ENCODE measurements around the gene WASHC4.

The WASHC4 gene, protein sequence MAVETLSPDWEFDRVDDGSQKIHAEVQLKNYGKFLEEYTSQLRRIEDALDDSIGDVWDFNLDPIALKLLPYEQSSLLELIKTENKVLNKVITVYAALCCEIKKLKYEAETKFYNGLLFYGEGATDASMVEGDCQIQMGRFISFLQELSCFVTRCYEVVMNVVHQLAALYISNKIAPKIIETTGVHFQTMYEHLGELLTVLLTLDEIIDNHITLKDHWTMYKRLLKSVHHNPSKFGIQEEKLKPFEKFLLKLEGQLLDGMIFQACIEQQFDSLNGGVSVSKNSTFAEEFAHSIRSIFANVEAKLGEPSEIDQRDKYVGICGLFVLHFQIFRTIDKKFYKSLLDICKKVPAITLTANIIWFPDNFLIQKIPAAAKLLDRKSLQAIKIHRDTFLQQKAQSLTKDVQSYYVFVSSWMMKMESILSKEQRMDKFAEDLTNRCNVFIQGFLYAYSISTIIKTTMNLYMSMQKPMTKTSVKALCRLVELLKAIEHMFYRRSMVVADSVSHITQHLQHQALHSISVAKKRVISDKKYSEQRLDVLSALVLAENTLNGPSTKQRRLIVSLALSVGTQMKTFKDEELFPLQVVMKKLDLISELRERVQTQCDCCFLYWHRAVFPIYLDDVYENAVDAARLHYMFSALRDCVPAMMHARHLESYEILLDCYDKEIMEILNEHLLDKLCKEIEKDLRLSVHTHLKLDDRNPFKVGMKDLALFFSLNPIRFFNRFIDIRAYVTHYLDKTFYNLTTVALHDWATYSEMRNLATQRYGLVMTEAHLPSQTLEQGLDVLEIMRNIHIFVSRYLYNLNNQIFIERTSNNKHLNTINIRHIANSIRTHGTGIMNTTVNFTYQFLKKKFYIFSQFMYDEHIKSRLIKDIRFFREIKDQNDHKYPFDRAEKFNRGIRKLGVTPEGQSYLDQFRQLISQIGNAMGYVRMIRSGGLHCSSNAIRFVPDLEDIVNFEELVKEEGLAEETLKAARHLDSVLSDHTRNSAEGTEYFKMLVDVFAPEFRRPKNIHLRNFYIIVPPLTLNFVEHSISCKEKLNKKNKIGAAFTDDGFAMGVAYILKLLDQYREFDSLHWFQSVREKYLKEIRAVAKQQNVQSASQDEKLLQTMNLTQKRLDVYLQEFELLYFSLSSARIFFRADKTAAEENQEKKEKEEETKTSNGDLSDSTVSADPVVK

DNA sequence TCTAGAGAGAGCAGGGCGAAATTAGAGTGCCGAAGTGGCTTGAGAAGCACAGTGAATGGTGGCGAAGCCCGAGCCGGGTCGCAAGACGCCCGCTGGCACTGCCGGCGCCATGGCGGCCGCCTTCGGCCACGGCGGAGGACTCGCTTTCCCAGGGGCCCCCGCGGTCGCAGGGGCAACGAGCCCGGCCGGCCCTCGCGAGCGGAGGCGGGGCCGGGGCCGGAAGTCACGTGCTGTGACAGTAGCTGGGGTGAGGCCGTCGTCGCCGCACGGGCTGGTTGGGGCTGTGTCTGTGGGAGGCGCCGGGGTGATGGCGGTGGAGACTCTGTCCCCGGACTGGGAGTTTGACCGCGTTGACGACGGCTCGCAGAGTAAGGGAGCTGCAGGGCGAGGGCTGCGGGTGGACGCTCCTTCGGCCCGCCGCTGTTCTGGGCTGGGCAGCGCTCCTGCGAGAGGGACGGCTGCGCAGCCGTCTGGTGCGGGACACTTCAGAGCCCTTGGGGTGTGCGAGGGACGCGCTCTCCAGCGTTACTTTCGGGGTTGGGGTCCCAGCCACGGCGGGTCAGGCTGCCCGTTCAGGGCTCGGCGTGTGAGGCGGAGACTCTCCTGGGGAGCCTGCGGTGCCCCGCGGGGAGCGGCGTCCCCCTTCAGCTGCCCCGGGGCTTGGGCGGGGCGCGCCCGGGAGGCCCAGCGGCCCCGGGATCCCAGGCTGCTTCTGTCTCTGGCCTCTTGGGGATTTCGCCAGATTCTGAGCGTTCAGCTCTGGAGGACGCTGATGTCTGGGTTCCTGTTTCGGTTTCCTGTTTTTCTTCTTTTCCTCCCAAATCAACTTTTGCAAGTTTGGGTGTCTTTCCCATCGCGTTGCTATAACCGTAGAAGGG is at the start of gene WASHC4:
Gene WASHC4, plus strand, starts transcription at position 238 of the 878 bp plus-strand sequence. Its CDS starts 70 bp downstream, at position 308.
- peak; percentile 78 for DNase-seq

GRCh38 chr12:105060715-105061378 is 46.7 kb upstream of the WASHC4 start:
- DNase-seq: no peak

DNA sequence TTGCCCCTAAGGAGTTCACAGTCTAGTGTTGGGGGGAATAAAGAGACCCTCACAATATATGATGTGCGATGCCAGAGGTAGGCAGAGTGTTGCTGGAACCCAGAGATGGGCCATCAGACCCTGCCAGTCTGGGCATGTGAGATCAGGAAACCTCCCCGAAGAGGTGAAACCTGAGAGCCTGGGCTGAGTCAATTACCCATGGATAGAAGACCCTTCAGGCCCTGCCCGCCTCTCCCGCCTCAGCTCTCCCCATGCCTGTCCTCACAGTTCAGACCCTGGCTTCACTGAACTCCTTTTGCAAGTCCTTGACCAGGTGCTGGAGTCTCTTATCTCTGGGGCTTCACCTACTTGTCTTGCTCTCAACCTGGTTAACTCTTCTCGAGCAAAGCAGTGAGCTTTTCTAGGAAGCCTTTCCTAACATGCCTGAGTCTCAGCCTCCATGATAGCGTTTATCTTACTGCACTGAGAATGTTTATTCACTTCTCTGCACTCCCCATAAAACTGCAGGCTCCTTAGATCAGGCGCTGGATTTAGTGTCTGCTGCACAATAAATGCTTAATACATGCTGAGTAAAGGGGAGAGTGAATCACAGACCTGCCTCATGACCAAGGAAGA is 42.9 kb upstream of the WASHC4 start:
- no peak for DNase-seq

GRCh38 chr12:105067511-105068031 is 40.0 kb upstream of the WASHC4 start:
- peak; percentile 11 for DNase-seq

GRCh38 chr12:105069936-105070702 is 37.4 kb upstream of the WASHC4 start:
- no peak for DNase-seq

DNA sequence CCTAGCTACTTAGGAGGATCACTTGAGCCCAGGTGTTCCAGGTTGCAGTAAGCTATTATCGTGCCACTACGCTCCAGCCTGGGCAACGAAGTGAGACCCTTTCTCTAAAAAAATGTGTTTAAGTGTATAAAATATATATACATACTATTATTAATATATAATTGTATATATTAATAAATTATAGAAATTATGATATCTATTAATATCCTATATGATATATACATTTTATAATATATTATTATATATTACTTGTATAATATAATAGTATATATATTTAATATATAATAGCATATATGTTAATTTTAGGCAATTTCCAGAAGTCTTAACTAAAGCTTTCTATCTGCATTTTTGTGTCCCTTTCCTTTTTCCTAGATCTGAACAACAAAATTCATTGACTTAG is 35.5 kb upstream of the WASHC4 start:
- DNase-seq: no peak

GRCh38 chr12:105072888-105073488 is 34.5 kb upstream of the WASHC4 start:
- no peak for DNase-seq

DNA sequence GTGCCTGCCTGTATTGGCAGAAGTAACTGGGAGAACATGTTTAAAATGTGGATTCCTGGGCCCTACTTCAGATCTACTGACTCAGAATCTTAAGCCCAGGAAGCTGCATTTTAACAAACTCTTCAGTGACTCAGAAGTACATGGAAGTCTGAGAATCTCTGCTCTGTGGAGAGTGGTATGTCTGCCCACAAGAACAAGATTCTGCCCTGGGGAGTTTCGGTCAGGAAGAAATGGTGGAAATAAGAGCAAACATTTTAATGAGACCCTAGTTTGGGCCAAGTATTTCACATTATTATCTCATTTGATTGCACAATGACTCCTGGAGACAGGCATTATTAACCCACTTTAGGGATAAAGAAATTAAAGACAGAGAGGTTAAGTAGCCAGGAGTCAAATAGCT is 31.4 kb upstream of the WASHC4 start:
- DNase-seq: no peak

GRCh38 chr12:105076913-105077312 is 30.6 kb upstream of the WASHC4 start:
- DNase-seq: no peak

DNA sequence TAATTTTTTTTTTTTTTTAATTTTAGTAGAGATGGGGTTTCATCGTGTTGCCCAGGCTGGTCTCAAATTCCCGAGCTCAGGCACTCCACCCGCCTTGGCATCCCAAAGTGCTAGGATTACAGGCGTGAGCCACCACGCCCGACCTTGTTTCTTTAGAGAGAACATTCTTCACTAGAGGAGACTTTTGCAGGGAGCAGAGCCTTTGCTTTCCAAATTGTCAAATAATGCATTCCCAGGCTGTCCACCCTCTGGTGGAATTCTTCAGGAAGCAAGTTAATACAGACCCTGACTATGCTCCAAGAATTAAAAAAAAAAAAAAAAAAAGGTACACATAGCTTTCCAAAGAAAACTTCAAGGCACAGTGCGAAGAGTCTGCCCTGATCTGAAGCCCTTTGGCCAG is 30.1 kb upstream of the WASHC4 start:
- DNase-seq: no peak

GRCh38 chr12:105078712-105079570 is 28.6 kb upstream of the WASHC4 start:
- DNase-seq: no peak

DNA sequence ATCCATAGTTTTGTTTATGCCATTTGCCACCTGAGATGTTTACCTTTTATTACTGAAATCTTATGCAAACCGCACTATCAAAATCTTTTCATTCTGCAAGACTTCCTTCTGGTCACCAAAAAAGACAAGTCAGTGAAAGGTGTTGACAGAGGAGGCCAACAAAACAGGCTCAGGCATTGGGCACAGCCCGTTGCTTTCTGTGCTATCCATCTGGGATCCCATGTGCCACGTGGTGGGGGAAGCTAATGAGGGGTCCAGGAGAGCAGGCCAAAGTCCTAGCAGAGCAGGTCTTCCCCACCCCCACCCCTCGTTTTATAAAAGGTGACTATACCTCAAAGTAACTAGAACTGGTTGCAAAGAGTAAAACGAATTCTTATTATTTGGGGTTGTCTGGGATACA is 24.5 kb upstream of the WASHC4 start:
- no peak for DNase-seq

GRCh38 chr12:105083551-105084105 is 23.9 kb upstream of the WASHC4 start:
- no peak for DNase-seq

- no peak for DNase-seq
These were observed 23.0 kb upstream of the WASHC4 start, which contains the start of gene ALDH1L2 for GRCh38 chr12:105084251-105085250. ALDH1L2 (minus strand) TSS chr12:105084458; CDS start chr12:105084436, 22 bp downstream.

- DNase-seq: no peak
These were observed 22.0 kb upstream of the WASHC4 start for GRCh38 chr12:105085501-105085900.

DNA sequence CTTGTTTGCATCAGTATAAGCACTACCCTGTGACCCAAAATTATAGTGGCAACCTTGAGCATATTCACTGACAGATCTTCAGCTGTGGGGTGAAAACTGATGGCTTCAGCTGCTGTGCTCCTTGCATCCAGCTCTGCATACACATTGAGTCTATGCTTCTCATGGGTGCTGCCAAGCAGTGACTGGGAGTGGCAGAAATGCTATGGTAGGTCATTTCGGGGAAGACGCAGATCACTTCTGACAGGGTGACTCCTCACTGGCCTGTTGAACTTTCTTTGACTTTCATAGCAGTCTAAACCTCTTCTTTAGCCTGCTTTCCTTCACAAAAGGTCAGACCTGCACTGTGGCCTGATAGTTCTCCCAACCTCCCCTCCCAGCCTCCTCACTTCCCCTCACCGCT is 17.7 kb upstream of the WASHC4 start:
- no peak for DNase-seq

GRCh38 chr12:105090361-105090760 is 17.2 kb upstream of the WASHC4 start:
- DNase-seq: no peak
